Left ventricle myocardium inferior (tissue), 1 donor: Measurements from ENCODE around the gene RAB22A. TPM values are rescaled to one million over a fixed set of nuclear protein-coding genes. Genes with fewer than 3 reads are reported as not detected.

Experiments used
- DNase-seq: peaks from one replicate; pipeline ENCODE4 v3.0.0-alpha.2; 2020
- H3K27ac ChIP-seq: fragments of 200-600 bp; replicated peaks from 2 replicates; pipeline ENCODE4 v1.8.0; 2021
- H3K27me3 ChIP-seq: fragments of 200-600 bp; 2 replicates; pipeline ENCODE4 v1.8.0; 2021; ENCODE audit warnings: low read depth
- H3K36me3 ChIP-seq: fragments of 200-600 bp; 2 replicates; pipeline ENCODE4 v1.8.0; 2021
- H3K4me1 ChIP-seq: fragments of 200-600 bp; 2 replicates; pipeline ENCODE4 v1.8.0; 2021
- H3K4me3 ChIP-seq: fragments of 200-600 bp; 2 replicates; pipeline ENCODE4 v1.8.0; 2021; ENCODE audit warnings: mild to moderate bottlenecking, moderate library complexity
- H3K9me3 ChIP-seq: fragments of 200-600 bp; replicated peaks from 2 replicates; pipeline ENCODE4 v1.8.0; 2021
- CTCF ChIP-seq: fragments of 200-600 bp; IDR thresholded peaks from 2 replicates; pipeline ENCODE4 v1.8.0; 2021; ENCODE audit warnings: antibody characterized with exemption, mild to moderate bottlenecking, borderline replicate concordance
- intact Hi-C: fragments of 100-400 bp; cut with micrococcal nuclease; formaldehyde crosslinking; loops from one replicate; pipeline ENCODE4 v1.11.0; 2022
- total RNA-seq: library from RNA; stranded (reverse); fragmentation: NEBNext Ultra II Directional; extraction: Animal tissue kit (Norgen Biotek cat#: 25700); gene quantifications from one replicate; pipeline ENCODE4 v1.2.1, GENCODE V29; 2021
- donor health status: DM: no; HTN: yes; CAD: no; lungs with severe emphysema.

The RAB22A gene
- total RNA-seq, 1 donor from 2014 or later, result 6.6 TPM

- H3K4me1 ChIP-seq, result peaks cover 93% of the 10 kb centered on the region
- H3K27ac ChIP-seq, result no peak overlapping the region
- no peaks in the 10 kb centered on the region for H3K36me3 ChIP-seq
- intact Hi-C loops, result no loop called here
- no peak overlapping the region for H3K4me3 ChIP-seq
- no peaks in the 10 kb centered on the region for H3K9me3 ChIP-seq
- H3K27me3 ChIP-seq, result no peaks in the 10 kb centered on the region
- no peak for TF ChIP-seq CTCF
- no peak for DNase-seq
These were observed 91.6 kb downstream of the RAB22A start for GRCh38 chr20:58401162-58401561.

GRCh38 chr20:58402305-58402704 is 92.8 kb downstream of the RAB22A start:
- Histone ChIP-seq H3K27me3 (no peaks in the 10 kb centered on the region), H3K4me1 (peaks cover 94% of the 10 kb centered on the region), H3K27ac (no peak overlapping the region), H3K4me3 (no peak overlapping the region), H3K36me3 (no peaks in the 10 kb centered on the region), H3K9me3 (no peaks in the 10 kb centered on the region)
- intact Hi-C loops, result no loop called here
- no peak for TF ChIP-seq CTCF
- no peak for DNase-seq

GRCh38 chr20:58402827-58403226 is 93.3 kb downstream of the RAB22A start:
- Histone ChIP-seq H3K9me3 (no peaks in the 10 kb centered on the region), H3K4me3 (no peak overlapping the region), H3K36me3 (no peaks in the 10 kb centered on the region), H3K27ac (no peak overlapping the region), H3K4me1 (peaks cover 94% of the 10 kb centered on the region), H3K27me3 (no peaks in the 10 kb centered on the region)
- no peak for DNase-seq
- intact Hi-C loops, result no loop called here
- TF ChIP-seq CTCF, result no peak

- peaks cover 94% of the 10 kb centered on the region for H3K4me1 ChIP-seq
- intact Hi-C loops, result no loop called here
- H3K27me3 ChIP-seq, result no peaks in the 10 kb centered on the region
- H3K4me3 ChIP-seq, result no peak overlapping the region
- no peaks in the 10 kb centered on the region for H3K9me3 ChIP-seq
- no peak for DNase-seq
- H3K27ac ChIP-seq, result no peak overlapping the region
- H3K36me3 ChIP-seq, result no peaks in the 10 kb centered on the region
- TF ChIP-seq CTCF, result no peak
These were observed 93.8 kb downstream of the RAB22A start for GRCh38 chr20:58403272-58403671.

GRCh38 chr20:58405504-58406291 is 96.2 kb downstream of the RAB22A start:
- DNase-seq, result no peak
- Histone ChIP-seq H3K9me3 (no peaks in the 10 kb centered on the region), H3K27me3 (no peaks in the 10 kb centered on the region), H3K36me3 (no peaks in the 10 kb centered on the region), H3K4me1 (peaks cover 96% of the 10 kb centered on the region), H3K4me3 (no peak overlapping the region), H3K27ac (peak overlapping the region; percentile 48)
- TF ChIP-seq CTCF, result no peak
- intact Hi-C loops, result no loop called here
